ENCODE data around the gene MGAT5. TPM values are rescaled to one million over a fixed set of nuclear protein-coding genes. Genes with fewer than 3 reads are reported as not detected.

MGAT5 gene
- total and polyA plus RNA-seq, 2 donors from 2014 or later, result 14.3 to 40.9 TPM

GRCh38 chr2:134381141-134381540 lies 127.3 kb downstream of the MGAT5 start:
- no peaks in the 10 kb centered on the region for H3K9me3 ChIP-seq (ENCODE audit: control insufficient read depth in 2 of 3, insufficient read depth in 1 of 3, low read length in 3 of 3)

GRCh38 chr2:134384131-134384530 lies 130.3 kb downstream of the MGAT5 start:
- FAIRE-seq (no peak), DNase-seq (no peak)
- Histone ChIP-seq H3K9me3 (ENCODE audit: control insufficient read depth in 2 of 3, insufficient read depth in 1 of 3, low read length in 3 of 3) (no peaks in the 10 kb centered on the region), H3K36me3 (ENCODE audit: control insufficient read depth in 2 of 3, insufficient read depth in 3 of 3, low read length in 3 of 3) (no peaks in the 10 kb centered on the region), H3K27ac (ENCODE audit: low read depth in 2 of 2, low read length in 2 of 2) (no peak overlapping the region), H3K4me1 (ENCODE audit: control insufficient read depth in 2 of 3, insufficient read depth in 2 of 3, low read depth in 1 of 3, low read length in 3 of 3) (no peaks in the 10 kb centered on the region), H3K9ac (ENCODE audit: low read length in 3 of 3) (no peak overlapping the region), H3K27me3 (ENCODE audit: control insufficient read depth, insufficient read depth, low read length) (no peaks in the 10 kb centered on the region), H3K4me3 (ENCODE audit: low read length in 3 of 3) (no peak overlapping the region)
- intact Hi-C loops (cut with DNase I), result no loop called here
- TF ChIP-seq CTCF (IDR thresholded peaks at IDR 0.05; ENCODE audit: borderline replicate concordance, extremely low read depth, insufficient read depth), result no peak

More at GRCh38 chr2:134381141-134381540, 127.3 kb downstream of the MGAT5 start:
- Histone ChIP-seq H3K4me3 (ENCODE audit: low read length in 3 of 3) (no peak overlapping the region), H3K9ac (ENCODE audit: low read length in 3 of 3) (no peak overlapping the region), H3K27ac (ENCODE audit: low read depth in 2 of 2, low read length in 2 of 2) (no peak overlapping the region), H3K27me3 (ENCODE audit: control insufficient read depth, insufficient read depth, low read length) (no peaks in the 10 kb centered on the region), H3K4me1 (ENCODE audit: control insufficient read depth in 2 of 3, insufficient read depth in 2 of 3, low read depth in 1 of 3, low read length in 3 of 3) (no peaks in the 10 kb centered on the region), H3K36me3 (ENCODE audit: control insufficient read depth in 2 of 3, insufficient read depth in 3 of 3, low read length in 3 of 3) (no peaks in the 10 kb centered on the region)
- intact Hi-C loops (cut with DNase I), result no loop called here
- DNase-seq (no peak), FAIRE-seq (no peak)
- no peak for TF ChIP-seq CTCF (IDR thresholded peaks at IDR 0.05; ENCODE audit: borderline replicate concordance, extremely low read depth, insufficient read depth)

GRCh38 chr2:134385195-134385594 lies 131.3 kb downstream of the MGAT5 start:
- FAIRE-seq (no peak), DNase-seq (no peak)
- no peaks in the 10 kb centered on the region for H3K27me3 ChIP-seq (ENCODE audit: control insufficient read depth, insufficient read depth, low read length)
- no peak overlapping the region for H3K4me3 ChIP-seq (ENCODE audit: low read length in 3 of 3)
- intact Hi-C loops (cut with DNase I), result no loop called here
- no peaks in the 10 kb centered on the region for H3K9me3 ChIP-seq (ENCODE audit: control insufficient read depth in 2 of 3, insufficient read depth in 1 of 3, low read length in 3 of 3)
- H3K36me3 ChIP-seq (ENCODE audit: control insufficient read depth in 2 of 3, insufficient read depth in 3 of 3, low read length in 3 of 3), result no peaks in the 10 kb centered on the region
- no peak for TF ChIP-seq CTCF (IDR thresholded peaks at IDR 0.05; ENCODE audit: borderline replicate concordance, extremely low read depth, insufficient read depth)
- H3K9ac ChIP-seq (ENCODE audit: low read length in 3 of 3), result no peak overlapping the region
- H3K4me1 ChIP-seq (ENCODE audit: control insufficient read depth in 2 of 3, insufficient read depth in 2 of 3, low read depth in 1 of 3, low read length in 3 of 3), result no peaks in the 10 kb centered on the region
- no peak overlapping the region for H3K27ac ChIP-seq (ENCODE audit: low read depth in 2 of 2, low read length in 2 of 2)

GRCh38 chr2:134386310-134386709 lies 132.4 kb downstream of the MGAT5 start:
- no peaks in the 10 kb centered on the region for H3K36me3 ChIP-seq (ENCODE audit: control insufficient read depth in 2 of 3, insufficient read depth in 3 of 3, low read length in 3 of 3)
- DNase-seq (no peak), FAIRE-seq (no peak)
- H3K27me3 ChIP-seq (ENCODE audit: control insufficient read depth, insufficient read depth, low read length), result no peaks in the 10 kb centered on the region
- no peak overlapping the region for H3K9ac ChIP-seq (ENCODE audit: low read length in 3 of 3)
- intact Hi-C loops (cut with DNase I), result no loop called here
- H3K27ac ChIP-seq (ENCODE audit: low read depth in 2 of 2, low read length in 2 of 2), result no peak overlapping the region
- no peaks in the 10 kb centered on the region for H3K4me1 ChIP-seq (ENCODE audit: control insufficient read depth in 2 of 3, insufficient read depth in 2 of 3, low read depth in 1 of 3, low read length in 3 of 3)
- H3K4me3 ChIP-seq (ENCODE audit: low read length in 3 of 3), result no peak overlapping the region
- TF ChIP-seq CTCF (IDR thresholded peaks at IDR 0.05; ENCODE audit: borderline replicate concordance, extremely low read depth, insufficient read depth), result no peak
- no peaks in the 10 kb centered on the region for H3K9me3 ChIP-seq (ENCODE audit: control insufficient read depth in 2 of 3, insufficient read depth in 1 of 3, low read length in 3 of 3)
